Activated CD4-positive, alpha-beta T cell treated with anti-CD3 and anti-CD28 coated beads, Interleukin-2, amount 50 U/mL, for 48 hours (primary cell): ENCODE measurements around the gene DMAC2.
"Not testable (repeated sequence)": the region's sequence is repeated elsewhere in the genome, so short reads cannot be mapped to it uniquely, and the experiment has no call there.

Experiments used
- DNase-seq, 2 experiments: peaks; one replicate each; pipeline ENCODE4 v3.0.0-alpha.2; 2020

Gene DMAC2

GRCh38 chr19:41421973-41422372 is 17.7 kb downstream of the DMAC2 start:
- no peak for DNase-seq

DNA sequence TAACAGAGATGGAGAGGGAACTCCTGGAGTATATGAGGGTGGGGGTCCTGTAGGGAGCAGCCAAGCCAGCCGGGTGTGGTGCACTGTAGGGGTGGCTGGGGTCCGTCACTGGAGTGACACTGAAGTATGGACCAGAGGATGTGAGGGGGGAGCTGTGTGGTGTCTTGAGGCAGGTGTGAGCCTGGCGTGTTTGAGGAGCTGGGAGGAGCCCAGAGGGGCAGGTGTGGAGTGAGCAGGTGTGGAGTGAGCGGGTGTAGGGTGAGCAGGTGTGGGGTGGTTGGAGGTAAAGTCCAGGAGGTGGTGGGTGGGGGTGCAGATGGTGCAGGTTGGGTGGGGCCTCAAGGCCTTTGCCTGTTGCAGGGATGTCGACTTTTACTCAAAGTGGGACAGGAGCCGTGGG is 18.4 kb downstream of the DMAC2 start:
- DNase-seq, result no peak

DNA sequence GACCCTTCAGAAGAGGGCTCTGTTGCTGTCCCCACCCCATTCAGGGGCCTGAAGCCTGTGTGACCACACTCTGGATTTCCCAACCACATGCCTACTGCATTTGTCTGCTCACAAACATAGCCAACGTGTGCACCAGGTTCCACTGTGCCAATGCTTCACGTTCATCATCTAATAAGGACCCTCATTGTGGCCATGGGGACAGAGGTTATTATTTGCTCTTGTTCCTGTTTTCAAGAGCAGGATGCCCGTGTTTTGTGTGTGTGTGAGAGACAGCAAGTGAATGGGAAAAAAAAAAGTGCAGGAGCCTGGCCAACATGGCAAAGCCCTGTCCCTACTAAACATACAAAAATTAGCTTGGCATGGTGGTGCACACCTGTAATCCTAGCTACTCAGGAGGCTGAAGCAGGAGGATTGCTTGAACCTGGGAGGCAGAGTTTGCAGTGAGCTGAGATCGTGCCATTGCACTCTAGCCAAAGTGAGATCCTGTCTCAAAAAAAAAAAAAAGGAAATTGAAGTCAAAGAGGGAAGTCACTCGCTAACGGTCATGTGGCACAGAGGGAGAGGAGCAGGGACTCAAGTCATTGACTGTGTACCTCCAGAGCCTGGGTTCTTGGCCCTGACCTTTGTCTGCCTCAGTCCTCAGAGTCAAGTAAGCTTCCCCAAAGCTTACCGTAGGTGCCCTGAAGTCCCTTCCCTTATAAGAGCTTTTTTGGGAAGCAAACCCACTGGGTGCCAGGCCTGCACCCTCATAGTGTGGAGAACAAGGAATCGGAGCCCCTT is 19.4 kb downstream of the DMAC2 start:
- DNase-seq, result no peak

- DNase-seq, result no peak
Observed at GRCh38 chr19:41416194-41416674, 23.5 kb downstream of the DMAC2 start.

DNA sequence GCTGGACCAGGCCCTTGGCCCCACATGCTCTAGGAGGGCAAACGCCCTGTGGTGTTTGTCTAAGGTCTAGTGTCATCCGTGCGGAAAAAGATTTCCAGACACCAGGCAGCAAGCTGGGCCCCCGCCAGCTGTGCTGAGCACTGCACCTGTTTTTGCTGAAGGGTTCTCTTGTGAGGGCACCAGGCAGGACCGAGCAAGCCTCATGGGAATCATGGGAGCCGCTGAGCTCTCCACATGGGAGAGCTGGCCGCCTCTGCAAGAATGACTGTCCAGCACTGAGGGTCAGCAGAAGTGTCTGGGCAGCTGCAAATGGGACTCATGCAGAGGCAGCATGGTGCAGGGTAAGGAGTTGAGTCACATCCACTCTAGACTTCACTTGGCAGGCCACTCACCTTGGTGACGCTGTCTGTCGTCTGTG is 24.5 kb downstream of the DMAC2 start:
- no peak for DNase-seq

DNA sequence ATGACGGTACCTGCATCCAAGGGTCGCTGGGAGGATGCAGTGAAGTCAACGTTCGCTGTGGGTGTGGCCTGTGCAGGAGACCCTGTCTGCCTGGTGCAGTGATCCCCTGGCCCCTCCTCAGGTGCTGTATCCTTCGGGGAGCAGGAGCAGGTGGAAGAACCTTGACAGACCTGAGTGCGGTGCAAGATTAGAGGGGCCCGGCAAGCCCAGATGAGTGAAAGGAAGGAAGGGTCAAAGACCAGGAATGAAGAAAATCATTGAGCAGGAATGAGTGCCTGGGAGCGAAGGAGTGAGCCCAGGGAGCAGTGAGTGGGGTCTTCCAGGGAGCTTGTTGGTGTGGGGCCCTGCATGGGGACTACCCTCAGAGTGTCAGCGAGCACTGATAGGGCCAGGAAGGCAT is 25.3 kb downstream of the DMAC2 start:
- no peak for DNase-seq

GRCh38 chr19:41413947-41414346 is 25.8 kb downstream of the DMAC2 start:
- DNase-seq, result no peak

DNA sequence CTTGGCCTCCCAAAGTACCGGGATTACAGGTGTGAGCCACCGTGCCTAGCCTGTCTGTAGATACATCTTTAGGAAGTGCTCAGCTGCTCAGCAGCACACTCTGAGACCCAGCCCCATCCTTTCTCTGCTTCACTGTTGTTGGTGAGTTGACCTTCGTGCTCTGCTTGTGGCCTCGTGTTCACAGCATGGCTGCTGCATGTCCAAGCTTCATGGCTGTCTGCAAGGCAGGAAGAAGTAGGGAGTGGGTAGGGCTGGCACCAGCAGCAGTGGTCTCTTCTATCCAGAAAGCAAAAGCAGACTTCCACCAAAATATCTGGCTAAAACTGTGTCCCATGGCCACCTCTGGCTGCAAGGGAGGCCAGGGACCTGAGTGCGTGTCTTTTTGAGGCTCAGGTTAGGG is 26.8 kb downstream of the DMAC2 start:
- DNase-seq, result no peak

DNA sequence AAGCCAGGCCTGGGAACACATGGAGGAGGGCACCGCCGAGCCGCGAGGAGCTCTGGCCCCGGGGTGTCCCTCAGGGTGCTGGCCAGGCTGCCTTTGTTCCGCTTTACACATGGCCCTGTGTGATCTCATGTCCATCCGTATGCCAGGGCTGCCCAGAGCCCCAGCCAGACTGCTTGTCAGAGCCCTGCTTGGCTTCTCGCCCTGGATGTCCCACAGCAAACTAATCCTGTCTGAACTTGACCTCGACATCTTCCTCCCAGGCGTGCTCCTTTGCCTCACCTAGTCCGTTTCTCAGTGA is 27.8 kb downstream of the DMAC2 start:
- DNase-seq, result no peak

GRCh38 chr19:41411100-41411967 is 28.4 kb downstream of the DMAC2 start:
- no peak for DNase-seq

- DNase-seq, result no peak
Observed at GRCh38 chr19:41410336-41411054, 29.2 kb downstream of the DMAC2 start.

DNA sequence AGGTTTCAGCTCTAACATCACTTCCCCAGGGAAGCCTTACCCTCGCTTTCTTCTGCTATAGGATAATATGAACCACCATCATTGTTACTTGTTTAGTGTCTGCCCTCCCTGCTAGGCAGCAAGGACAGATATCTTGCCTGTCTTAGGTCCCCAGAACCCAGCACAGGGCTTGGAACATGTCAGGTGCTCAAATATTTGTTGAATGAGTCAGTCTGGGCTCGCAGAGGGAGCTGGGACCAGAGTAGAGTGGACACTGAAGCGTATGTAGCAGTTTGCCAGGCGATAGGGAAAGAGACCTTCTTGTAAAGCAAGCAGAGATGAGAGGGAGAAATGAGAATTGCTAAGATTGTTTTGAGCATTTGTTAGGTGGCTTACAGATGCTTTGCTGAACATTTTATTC is 30.4 kb downstream of the DMAC2 start:
- DNase-seq, result no peak

- not testable (repeated sequence) for DNase-seq
Observed at GRCh38 chr19:41408846-41409245, 30.9 kb downstream of the DMAC2 start.

GRCh38 chr19:41408256-41408655 is 31.5 kb downstream of the DMAC2 start:
- no peak for DNase-seq

GRCh38 chr19:41407271-41407670 is 32.4 kb downstream of the DMAC2 start:
- DNase-seq, result no peak

- DNase-seq, result no peak
Observed at GRCh38 chr19:41405776-41406175, 33.9 kb downstream of the DMAC2 start.

DNA sequence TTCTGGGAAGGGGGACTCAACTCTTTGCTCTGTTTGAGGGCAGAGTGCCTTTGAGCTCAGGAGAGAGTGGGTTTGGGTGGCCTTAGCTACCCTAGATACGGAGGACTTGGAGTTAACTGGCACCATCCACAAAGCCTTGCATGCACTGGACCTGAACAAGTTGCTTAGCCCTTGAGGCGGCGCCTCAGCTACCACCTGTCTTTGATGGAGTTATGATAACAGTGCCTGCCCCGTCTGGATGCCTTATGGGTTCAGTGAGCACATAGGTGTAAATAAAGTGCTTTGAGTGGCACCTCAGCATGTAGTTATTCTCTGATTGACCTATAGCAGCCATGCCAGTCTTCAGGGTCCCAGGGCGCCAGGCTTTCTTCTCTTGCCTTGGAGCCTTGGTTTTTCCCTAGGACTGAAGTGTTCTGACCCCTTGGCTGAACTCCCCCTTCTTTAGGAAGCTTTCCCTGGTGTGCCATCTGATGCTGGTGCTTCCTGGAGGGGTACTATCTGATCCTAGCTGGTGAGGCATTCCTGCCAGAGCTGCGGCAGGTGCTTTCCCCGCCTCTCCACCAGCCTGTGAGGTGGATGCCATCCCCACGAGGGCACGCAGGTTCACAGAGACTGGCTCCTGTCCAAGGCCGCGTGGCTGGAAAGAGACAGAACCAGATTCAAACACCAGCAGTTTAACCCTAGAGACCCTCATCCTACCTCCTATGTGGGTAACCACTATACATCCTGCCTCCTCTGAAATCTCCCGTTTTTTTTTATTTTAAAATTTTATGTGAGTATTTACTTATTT is 36.3 kb downstream of the DMAC2 start:
- DNase-seq, result no peak

DNA sequence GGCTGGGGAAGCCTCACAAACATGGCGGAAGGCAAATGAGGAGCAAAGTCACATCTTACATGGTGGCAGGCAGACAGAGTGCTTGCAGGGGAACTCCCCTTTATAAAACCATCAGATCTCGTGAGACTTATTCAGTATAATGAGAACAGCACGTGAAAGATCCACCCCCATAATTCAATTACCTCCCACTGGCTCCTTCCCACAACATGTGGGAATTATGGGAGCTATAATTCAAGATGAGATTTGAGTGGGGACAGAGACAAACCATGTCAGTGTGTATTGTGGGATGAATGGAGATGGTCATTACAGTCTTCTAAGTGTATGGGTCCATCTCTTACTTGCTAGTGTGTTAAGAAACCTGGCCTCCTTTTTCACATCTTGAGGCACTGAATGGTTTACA is 37.7 kb downstream of the DMAC2 start:
- DNase-seq, result no peak

- DNase-seq, result no peak
Observed at GRCh38 chr19:41401483-41401882, 38.2 kb downstream of the DMAC2 start.

GRCh38 chr19:41399525-41399924 is 40.2 kb downstream of the DMAC2 start:
- no peak for DNase-seq

- no peak for DNase-seq
Observed at GRCh38 chr19:41399091-41399490, 40.6 kb downstream of the DMAC2 start.

DNA sequence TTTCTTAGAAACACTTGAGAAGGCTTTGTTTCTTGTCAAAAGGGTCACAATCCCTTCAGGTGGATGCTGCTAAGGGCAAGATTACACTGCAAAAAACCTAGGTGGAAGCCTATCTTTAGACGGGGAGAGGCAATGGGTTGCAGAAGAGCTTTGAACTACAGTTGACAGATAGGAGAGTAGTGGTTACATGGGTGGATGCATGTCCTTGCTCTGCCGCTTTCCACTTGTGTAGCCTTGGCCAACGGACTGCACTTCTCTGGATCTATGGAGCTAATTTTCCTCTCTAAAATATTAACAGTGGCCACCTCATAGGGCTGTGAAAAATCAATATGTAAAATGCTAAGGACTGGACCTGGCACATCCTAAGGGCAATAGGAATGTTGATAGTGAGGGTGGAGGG is 41.1 kb downstream of the DMAC2 start:
- no peak for DNase-seq

DNA sequence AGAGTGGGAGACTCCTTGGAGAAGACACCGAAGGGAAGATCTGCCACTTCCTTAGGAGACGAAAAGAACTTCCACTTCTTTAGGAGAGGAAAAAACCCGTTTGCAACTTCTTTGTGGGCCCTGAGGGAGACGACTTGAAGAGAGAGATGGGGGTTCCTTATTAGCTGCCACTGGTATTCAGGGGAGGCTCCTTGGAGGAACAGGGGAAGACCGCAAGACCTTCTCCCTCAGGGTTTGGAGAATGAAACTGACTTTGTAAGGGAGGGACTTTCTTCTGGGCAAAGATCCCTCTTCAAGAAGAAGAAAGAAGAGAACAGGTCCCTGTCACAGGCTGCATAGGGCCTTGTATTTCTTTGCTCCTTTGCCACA is 41.7 kb downstream of the DMAC2 start:
- no peak for DNase-seq
